Ovary (tissue), 3 donors: ENCODE data around the gene VGLL4.

Source experiments
- CTCF ChIP-seq, 3 donors: fragments of 450-650 bp in 2 of 3; fragments of 200-600 bp in 1 of 3; IDR thresholded peaks; one replicate each; pipeline versions ENCODE4 v1.5.1 to v1.8.0; 2016 to 2022; ENCODE audit warnings: antibody characterized with exemption in 3 of 3, mild to moderate bottlenecking in 1 of 3
- POLR2A ChIP-seq: fragments of 450-650 bp; IDR thresholded peaks from one replicate; pipeline ENCODE4 v1.6.1; 2017; ENCODE audit warnings: antibody characterized with exemption, mild to moderate bottlenecking, moderate library complexity
- donor health status: DM: no; HTN: no; CAD: no.

GRCh38 chr3:11690863-11691766 lies 47.4 kb upstream of the VGLL4 start:
- TF ChIP-seq CTCF (IDR thresholded peaks at IDR 0.05), result no peak
- TF ChIP-seq POLR2A, result no peak
